ENCODE results near the gene ITGAD.

The ITGAD gene

GRCh38 chr16:31352376-31353115 is 40.6 kb upstream of the ITGAD start:
- no peak for TF ChIP-seq CTCF (IDR thresholded peaks at IDR 0.05)

- TF ChIP-seq CTCF (IDR thresholded peaks at IDR 0.05), result no peak
These were observed 38.5 kb upstream of the ITGAD start, which contains the start of gene ITGAX for GRCh38 chr16:31354394-31355291. ITGAX (plus strand) TSS chr16:31355176; CDS start chr16:31355255, 79 bp downstream.

- TF ChIP-seq CTCF (IDR thresholded peaks at IDR 0.05), result no peak
These were observed 37.6 kb upstream of the ITGAD start for GRCh38 chr16:31355431-31356100.

GRCh38 chr16:31356566-31357323 is 36.4 kb upstream of the ITGAD start:
- no peak for TF ChIP-seq CTCF (IDR thresholded peaks at IDR 0.05)

GRCh38 chr16:31357324-31358109 is 35.6 kb upstream of the ITGAD start:
- no peak for TF ChIP-seq CTCF (IDR thresholded peaks at IDR 0.05)

GRCh38 chr16:31360251-31360650 is 32.9 kb upstream of the ITGAD start:
- no peak for TF ChIP-seq CTCF (IDR thresholded peaks at IDR 0.05)
